Measurements from ENCODE around the gene IFT122.

IFT122 gene

DNA sequence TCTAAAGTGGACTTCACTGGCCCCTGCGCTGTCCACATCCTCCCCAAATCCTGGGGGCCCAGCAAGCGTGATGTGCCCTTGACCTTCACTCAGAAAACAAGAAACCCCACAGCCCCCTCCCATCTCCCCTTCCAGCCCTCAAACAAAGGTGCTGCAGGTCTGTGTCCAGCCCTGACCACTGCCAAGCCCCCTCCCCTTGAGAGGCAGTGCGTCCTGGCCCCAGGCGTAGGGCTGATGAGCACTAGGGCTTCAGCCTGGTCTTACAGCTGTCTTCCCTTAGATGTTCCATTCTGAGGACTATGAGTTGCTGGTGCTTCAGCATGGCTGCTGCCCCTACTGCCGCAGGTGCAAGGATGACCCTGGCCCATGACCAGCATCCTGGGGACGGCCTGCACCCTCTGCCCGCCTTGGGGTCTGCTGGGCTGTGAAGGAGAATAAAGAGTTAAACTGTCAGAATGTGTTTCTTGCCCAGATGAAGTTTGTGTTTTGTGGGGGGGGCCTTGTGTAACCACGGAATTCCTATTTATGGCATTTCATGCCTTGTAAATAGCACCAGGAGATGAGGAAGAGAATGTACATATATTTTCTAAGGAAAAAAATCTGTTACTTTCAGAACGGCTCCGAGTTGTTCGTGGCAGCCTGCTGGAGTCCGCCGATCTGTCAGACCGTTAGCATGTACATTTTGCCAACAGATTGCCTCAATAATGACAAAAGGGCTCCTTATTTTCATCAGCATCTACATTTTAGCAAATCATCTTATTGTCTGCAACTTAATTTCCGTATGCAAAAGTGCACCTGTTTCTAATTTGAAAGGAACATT lies 80.1 kb downstream of the IFT122 start:
- TF ChIP-seq LEF1 (IDR thresholded peaks at IDR 0.05; ENCODE audit: borderline replicate concordance) (no peak), NFRKB (IDR thresholded peaks at IDR 0.05) (no peak), BHLHE40 (IDR thresholded peaks at IDR 0.05; ENCODE audit: borderline replicate concordance) (no peak)
- POLR2A ChIA-PET, result no interaction called here
- CTCF ChIA-PET, result no interaction called here

DNA sequence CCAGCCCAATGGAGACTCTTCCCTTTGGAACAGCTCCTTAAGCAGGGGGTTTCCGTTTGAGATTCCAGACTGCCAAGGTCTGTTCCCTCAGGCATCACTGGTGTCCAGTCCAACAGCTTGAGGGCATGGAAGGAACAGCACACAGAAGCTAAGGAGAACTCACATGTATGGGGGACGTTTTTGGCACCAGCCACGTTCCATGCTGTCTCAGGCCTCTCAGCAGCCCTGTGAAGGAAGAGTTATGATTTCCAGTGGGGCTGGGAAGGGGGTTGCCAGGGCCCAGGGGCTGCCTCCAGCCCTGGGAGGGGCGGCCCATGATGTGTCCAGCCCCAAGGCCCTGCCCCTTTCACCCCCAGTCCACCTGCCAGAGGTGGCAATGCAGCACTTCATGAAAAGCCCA lies 80.9 kb downstream of the IFT122 start:
- CTCF ChIA-PET, result no interaction called here

More for the DNA sequence above, 80.1 kb downstream of the IFT122 start:
- no peak for DNase-seq (ENCODE audit: extremely low spot score)

DNA sequence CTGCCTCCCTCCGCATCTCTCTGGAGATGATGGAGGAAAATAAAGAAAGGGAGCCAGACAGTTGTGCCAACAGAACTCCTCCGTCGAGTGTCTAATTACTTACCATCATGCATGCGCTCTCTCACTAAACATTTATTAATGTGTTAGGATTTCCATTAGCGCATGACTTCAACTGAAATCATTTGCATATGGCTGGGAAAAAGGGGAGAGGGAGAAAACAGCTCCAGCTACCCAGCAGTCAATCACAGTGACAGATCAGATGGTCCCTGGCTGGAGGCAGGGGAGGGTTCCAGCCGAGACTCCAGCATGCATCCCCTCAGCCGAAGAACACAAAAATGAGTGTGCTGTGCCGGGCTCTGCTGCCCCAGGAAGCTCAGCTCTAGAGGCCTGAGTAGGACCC lies 81.6 kb downstream of the IFT122 start:
- CTCF ChIA-PET, result interaction anchor here (0.6 kb wide), 1 partner anchor 360 kb away, joined by 3 read pairs; no protein-coding TSS in a partner anchor
- POLR2A ChIA-PET, result no interaction called here
- DNase-seq (ENCODE audit: extremely low spot score), result no peak

More for the DNA sequence above, 80.9 kb downstream of the IFT122 start:
- no peak for TF ChIP-seq TARDBP (IDR thresholded peaks at IDR 0.05)
- TF ChIP-seq ZNF384 (IDR thresholded peaks at IDR 0.05), result no peak
- TF ChIP-seq LEF1 (IDR thresholded peaks at IDR 0.05; ENCODE audit: borderline replicate concordance), result no peak
- no peak for TF ChIP-seq CTBP1 (IDR thresholded peaks at IDR 0.05; ENCODE audit: borderline replicate concordance)
- TF ChIP-seq SP1 (IDR thresholded peaks at IDR 0.05), result no peak
- TF ChIP-seq BHLHE40 (IDR thresholded peaks at IDR 0.05; ENCODE audit: borderline replicate concordance), result no peak
- TF ChIP-seq SUZ12 (IDR thresholded peaks at IDR 0.05), result no peak
- TF ChIP-seq L3MBTL2 (conservative IDR thresholded peaks at IDR 0.05), result no peak
- DNase-seq (ENCODE audit: extremely low spot score), result no peak
- POLR2A ChIA-PET, result no interaction called here

DNA sequence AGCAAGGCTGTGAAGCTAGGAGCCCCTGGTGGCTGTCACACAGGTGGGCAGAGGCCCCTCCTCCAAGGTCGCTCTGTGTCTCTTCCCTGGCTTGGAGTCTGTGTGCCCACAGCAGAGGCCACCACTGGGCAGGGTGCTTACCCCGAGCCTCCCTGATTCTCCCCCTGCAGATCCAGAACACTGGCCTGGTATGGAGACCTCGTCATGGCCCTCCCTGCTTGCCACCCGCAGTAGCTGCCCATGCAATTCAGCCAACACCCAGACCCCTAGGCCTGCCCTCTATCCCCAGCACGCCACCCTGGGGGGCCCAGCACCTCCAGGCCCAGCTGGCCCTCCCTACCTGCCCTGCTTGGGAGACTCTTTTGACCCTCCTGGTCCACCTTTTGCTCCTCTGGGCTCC lies 82.9 kb downstream of the IFT122 start:
- no peak for TF ChIP-seq SUZ12 (IDR thresholded peaks at IDR 0.05)
- no peak for TF ChIP-seq TARDBP (IDR thresholded peaks at IDR 0.05)
- TF ChIP-seq LEF1 (IDR thresholded peaks at IDR 0.05; ENCODE audit: borderline replicate concordance), result no peak
- no peak for TF ChIP-seq FOXK2 (IDR thresholded peaks at IDR 0.05)
- TF ChIP-seq FOXA1 (IDR thresholded peaks at IDR 0.05), result no peak
- TF ChIP-seq ELF4 (IDR thresholded peaks at IDR 0.05), result no peak
- no peak for TF ChIP-seq NFRKB (IDR thresholded peaks at IDR 0.05)
- TF ChIP-seq FOXM1 (IDR thresholded peaks at IDR 0.05; ENCODE audit: borderline replicate concordance), result no peak
- TF ChIP-seq SP1 (IDR thresholded peaks at IDR 0.05), result no peak
- no peak for TF ChIP-seq ARNT (IDR thresholded peaks at IDR 0.05)
- DNase-seq (ENCODE audit: extremely low spot score), result no peak
- ChIA-PET CTCF (no interaction called here), POLR2A (no interaction called here)

More for the DNA sequence above, 81.6 kb downstream of the IFT122 start:
- TF ChIP-seq LEF1 (IDR thresholded peaks at IDR 0.05; ENCODE audit: borderline replicate concordance) (no peak), SUZ12 (IDR thresholded peaks at IDR 0.05) (no peak), NFRKB (IDR thresholded peaks at IDR 0.05) (no peak), TARDBP (IDR thresholded peaks at IDR 0.05) (no peak), ARNT (IDR thresholded peaks at IDR 0.05) (no peak), FOXA1 (IDR thresholded peaks at IDR 0.05) (no peak), FOXK2 (IDR thresholded peaks at IDR 0.05) (no peak), CTBP1 (IDR thresholded peaks at IDR 0.05; ENCODE audit: borderline replicate concordance) (no peak), ELF4 (IDR thresholded peaks at IDR 0.05) (no peak), FOXM1 (IDR thresholded peaks at IDR 0.05; ENCODE audit: borderline replicate concordance) (no peak), SP1 (IDR thresholded peaks at IDR 0.05) (no peak), HDGF (IDR thresholded peaks at IDR 0.05; ENCODE audit: borderline replicate concordance) (no peak), ZNF384 (IDR thresholded peaks at IDR 0.05) (no peak)
- TF ChIP-seq, protein P1, sequence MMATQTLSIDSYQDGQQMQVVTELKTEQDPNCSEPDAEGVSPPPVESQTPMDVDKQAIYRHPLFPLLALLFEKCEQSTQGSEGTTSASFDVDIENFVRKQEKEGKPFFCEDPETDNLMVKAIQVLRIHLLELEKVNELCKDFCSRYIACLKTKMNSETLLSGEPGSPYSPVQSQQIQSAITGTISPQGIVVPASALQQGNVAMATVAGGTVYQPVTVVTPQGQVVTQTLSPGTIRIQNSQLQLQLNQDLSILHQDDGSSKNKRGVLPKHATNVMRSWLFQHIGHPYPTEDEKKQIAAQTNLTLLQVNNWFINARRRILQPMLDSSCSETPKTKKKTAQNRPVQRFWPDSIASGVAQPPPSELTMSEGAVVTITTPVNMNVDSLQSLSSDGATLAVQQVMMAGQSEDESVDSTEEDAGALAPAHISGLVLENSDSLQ (IDR thresholded peaks at IDR 0.05), result no peak; the same call in 1 of the 2 replicates

DNA sequence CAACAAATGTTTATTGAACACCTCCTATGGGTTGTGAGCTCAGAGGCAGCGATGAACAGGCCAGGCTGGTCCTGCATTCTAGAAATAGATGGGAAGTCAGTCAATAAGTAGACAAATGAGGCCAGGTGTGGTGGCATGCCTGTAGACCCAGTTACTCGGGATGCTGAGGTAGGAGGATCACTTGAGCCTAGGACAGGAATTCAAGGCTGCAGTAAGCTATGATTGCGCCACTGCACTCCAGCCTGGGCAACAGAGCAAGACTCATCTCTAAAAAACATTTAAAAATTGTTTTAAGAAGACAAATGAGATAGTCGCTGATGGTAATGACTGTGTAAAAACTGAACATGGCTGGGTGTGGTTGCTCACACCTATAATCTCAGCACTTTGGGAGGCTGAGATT lies 84.1 kb downstream of the IFT122 start:
- DNase-seq (ENCODE audit: extremely low spot score), result no peak
- ChIA-PET POLR2A (no interaction called here), CTCF (interaction anchor here (0.6 kb wide), 1 partner anchor 602 kb away, joined by 3 read pairs; no protein-coding TSS in a partner anchor)
- TF ChIP-seq BHLHE40 (IDR thresholded peaks at IDR 0.05; ENCODE audit: borderline replicate concordance) (no peak), NFRKB (IDR thresholded peaks at IDR 0.05) (no peak), CTBP1 (IDR thresholded peaks at IDR 0.05; ENCODE audit: borderline replicate concordance) (no peak), FOXK2 (IDR thresholded peaks at IDR 0.05) (no peak), TARDBP (IDR thresholded peaks at IDR 0.05) (no peak), ZNF384 (IDR thresholded peaks at IDR 0.05) (no peak), SUZ12 (IDR thresholded peaks at IDR 0.05) (no peak), HDGF (IDR thresholded peaks at IDR 0.05; ENCODE audit: borderline replicate concordance) (no peak), SP1 (IDR thresholded peaks at IDR 0.05) (no peak), FOXA1 (IDR thresholded peaks at IDR 0.05) (no peak), ELF4 (IDR thresholded peaks at IDR 0.05) (no peak), FOXM1 (IDR thresholded peaks at IDR 0.05; ENCODE audit: borderline replicate concordance) (no peak), L3MBTL2 (conservative IDR thresholded peaks at IDR 0.05) (no peak), LEF1 (IDR thresholded peaks at IDR 0.05; ENCODE audit: borderline replicate concordance) (no peak)

DNA sequence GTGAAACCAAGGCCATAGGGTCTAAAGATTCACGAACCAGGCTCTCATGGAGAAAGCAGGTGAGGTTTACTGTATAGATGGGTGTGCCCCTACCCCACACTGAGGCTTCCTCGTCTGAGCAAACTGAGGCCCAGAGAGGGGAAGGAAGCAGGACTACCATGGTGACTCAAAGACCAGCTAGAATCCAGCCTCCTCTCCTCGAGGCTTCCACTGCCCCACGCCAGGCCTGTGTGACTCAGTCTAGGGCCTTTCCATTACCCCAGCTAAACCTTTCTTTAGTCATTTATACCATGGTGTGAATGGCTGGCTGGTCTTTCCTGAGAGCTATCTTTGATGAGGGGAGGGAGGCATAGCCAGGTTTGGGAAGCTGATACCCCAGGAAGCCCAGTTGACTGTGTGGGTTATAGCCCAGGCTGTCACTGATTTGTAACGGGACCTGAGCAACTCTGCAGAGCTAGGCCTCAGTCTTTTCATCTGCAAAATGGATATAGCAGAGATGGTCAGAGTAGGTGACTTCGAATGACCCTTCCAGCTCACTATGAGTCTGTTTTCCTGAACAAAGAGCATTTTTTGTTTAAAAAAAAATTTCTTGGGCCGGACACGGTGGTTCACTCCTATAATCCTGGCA lies 85.4 kb downstream of the IFT122 start:
- ChIA-PET CTCF (no interaction called here), POLR2A (interaction anchor here (1.5 kb wide), 1 partner anchor 9 kb away, joined by 3 read pairs; no protein-coding TSS in a partner anchor)
- TF ChIP-seq FOXK2 (IDR thresholded peaks at IDR 0.05) (no peak), FOXA1 (IDR thresholded peaks at IDR 0.05) (no peak), LEF1 (IDR thresholded peaks at IDR 0.05; ENCODE audit: borderline replicate concordance) (no peak), HDGF (IDR thresholded peaks at IDR 0.05; ENCODE audit: borderline replicate concordance) (no peak), L3MBTL2 (conservative IDR thresholded peaks at IDR 0.05) (no peak), CTBP1 (IDR thresholded peaks at IDR 0.05; ENCODE audit: borderline replicate concordance) (no peak), BHLHE40 (IDR thresholded peaks at IDR 0.05; ENCODE audit: borderline replicate concordance) (no peak), FOXM1 (IDR thresholded peaks at IDR 0.05; ENCODE audit: borderline replicate concordance) (no peak)
- no peak for DNase-seq (ENCODE audit: extremely low spot score)

All from HEK293T (cell line).